H1 (cell line): ENCODE data around the gene RAB24. TPM values are rescaled to one million over a fixed set of nuclear protein-coding genes. Genes with fewer than 3 reads are reported as not detected.

Experiments
- ATF3 ChIP-seq: IDR thresholded peaks from 2 replicates; pipeline ENCODE4 v1.6.1; 2011; ENCODE audit warnings: low read depth, mild to moderate bottlenecking, low read length; ENCODE audit not compliant: insufficient read depth
- CHD7 ChIP-seq: fragments of 300-600 bp; sonication (generic); IDR thresholded peaks from 2 replicates; pipeline ENCODE4 v1.7.1; 2012; ENCODE audit warnings: low read length, moderate library complexity, mild to moderate bottlenecking, inconsistent platforms; ENCODE audit not compliant: insufficient replicate concordance
- CTCF ChIP-seq, 3 experiments: IDR thresholded peaks; 1 replicate in 2 of 3; 2 replicates in 1 of 3; pipeline versions ENCODE4 v1.5.1 to v1.6.1; 2011; ENCODE audit warnings: low read length in 3 of 3, mild to moderate bottlenecking in 3 of 3, inconsistent platforms in 2 of 3, low read depth in 1 of 3, moderate library complexity in 1 of 3; ENCODE audit not compliant: insufficient read depth in 1 of 3; ENCODE audit errors: control extremely low read depth in 1 of 3
- KDM1A ChIP-seq: fragments of 200-600, 300-600 bp; sonication (generic); IDR thresholded peaks from 2 replicates; pipeline ENCODE4 v1.7.1; 2016; ENCODE audit warnings: mild to moderate bottlenecking, low read length, borderline replicate concordance
- PHF8 ChIP-seq: fragments of 200-600 bp; sonication (generic); conservative IDR thresholded peaks from 2 replicates; pipeline ENCODE4 v1.7.1; 2012; ENCODE audit warnings: low read depth, mild to moderate bottlenecking, inconsistent platforms, low read length, moderate library complexity
- USF2 ChIP-seq: IDR thresholded peaks from 2 replicates; pipeline ENCODE4 v1.6.1; 2011; ENCODE audit warnings: low read length, improper control_type of control experiment
- polyA plus RNA-seq, 7 experiments: library from polyadenylated mRNA; depleted of rRNA in 3 of 7; stranded (reverse) in 5 of 7; unstranded in 2 of 7; fragments of >200 nt in 5 of 7; fragments of 200-250 nt in 2 of 7; gene quantifications; 1 replicate in 5 of 7; 2 replicates in 1 of 7; 4 replicates in 1 of 7; pipeline versions ENCODE4 v1.2.1 to v1.2.3, GENCODE V29; 2011 to 2013; ENCODE audit warnings: missing spikeins in 2 of 7, mixed read lengths in 2 of 7
- total RNA-seq: library from RNA; stranded (reverse); fragmentation: NEBNext Ultra II Directional; extraction: Animal tissue kit (Norgen Biotek cat#: 25700); gene quantifications from 2 replicates; pipeline ENCODE4 v1.2.1, GENCODE V29; 2021

Gene RAB24
- total and polyA plus RNA-seq, 2 of the 8 experiments (the other 6 are each of a cell fraction or from before 2014, with no cell fraction given): 18.8 to 33.8 TPM

- TF ChIP-seq KDM1A (no peak), CTCF (IDR thresholded peaks at IDR 0.05; ENCODE audit: control extremely low read depth in 1 of 3, insufficient read depth in 1 of 3, low read depth in 1 of 3, low read length in 3 of 3) (no peak), PHF8 (no peak), ATF3 (no peak), CHD7 (no peak), USF2 (no peak)
Measured at GRCh38 chr5:177291735-177292134, 11.8 kb downstream of the RAB24 start (continued).
